GM12878 (cell line): ENCODE data around the gene TFB1M. TPM values are rescaled to one million over a fixed set of nuclear protein-coding genes. Genes with fewer than 3 reads are reported as not detected.

Experiments used
- ATAC-seq: fragments of 200-7000 bp; cut with Tn5 transposase; 3 replicates; pipeline ENCODE4 v1.9.1; 2020; ENCODE audit warnings: mild to moderate bottlenecking, moderate library complexity
- BruUV-seq: library from RNA; stranded (reverse); fragments of 400-500 nt; replicated peaks from 2 replicates; lab custom pipeline; 2021; lab: Mats Ljungman, UMichigan
- CTCF ChIA-PET: fragments of 300-600 bp; sonication (Branson Sonifier 250); formaldehyde crosslinking; extraction: SDS; loops from one replicate; lab custom pipeline; 2021; ENCODE audit warnings: inconsistent platforms; lab: Yijun Ruan, JAX
- POLR2A ChIA-PET: fragments of 350-600 bp; formaldehyde crosslinking; extraction: SDS; loops from one replicate; lab custom pipeline; 2021; ENCODE audit warnings: inconsistent platforms; lab: Charles Lee
- RAD21 ChIA-PET: fragments of 300-600 bp; sonication (Branson Sonifier 250); formaldehyde crosslinking; loops from one replicate; lab custom pipeline; 2023; ENCODE audit warnings: antibody characterized with exemption; ENCODE audit not compliant: unreplicated experiment; lab: Charles Lee
- SMC1A ChIA-PET: fragments of 300-600 bp; sonication (Branson Sonifier 250); formaldehyde crosslinking; loops from one replicate; lab custom pipeline; 2023; ENCODE audit not compliant: unreplicated experiment, uncharacterized antibody; lab: Charles Lee
- DNase-seq: peaks from one replicate; pipeline ENCODE4 v3.0.0-alpha.2; 2011; ENCODE audit warnings: low read depth, low spot score
- FAIRE-seq: peaks from 3 replicates; lab custom pipeline; 2011; peaks lifted over from hg19 to GRCh38; lab: Jason Lieb, UNC
- H2AFZ ChIP-seq: 2 replicates; pipeline ENCODE4 v1.6.0; 2011; ENCODE audit warnings: low read depth, low read length, control low read depth; ENCODE audit not compliant: control insufficient read depth
- H3K27ac ChIP-seq: 2 replicates; pipeline ENCODE4 v1.5.1; 2011; ENCODE audit warnings: control low read depth; ENCODE audit not compliant: control insufficient read depth, insufficient read depth
- H3K27me3 ChIP-seq, 2 experiments: replicated peaks in 1 of 2; 2 replicates each; pipeline versions ENCODE4 v1.6.0 to v1.6.1; 2011; ENCODE audit warnings: low read length in 1 of 2; ENCODE audit not compliant: control insufficient read depth in 2 of 2, insufficient read depth in 2 of 2
- H3K36me3 ChIP-seq, 2 experiments: 2 replicates each; pipeline ENCODE4 v1.5.1; 2011; ENCODE audit warnings: low read length in 1 of 2; ENCODE audit not compliant: control insufficient read depth in 2 of 2, insufficient read depth in 2 of 2
- H3K4me1 ChIP-seq: 2 replicates; pipeline ENCODE4 v1.6.1; 2011; ENCODE audit warnings: mild to moderate bottlenecking, low read length, moderate library complexity, mixed read lengths; ENCODE audit not compliant: control insufficient read depth, insufficient read depth
- H3K4me2 ChIP-seq: 2 replicates; pipeline ENCODE4 v1.6.0; 2011; ENCODE audit warnings: control low read depth; ENCODE audit not compliant: control insufficient read depth, insufficient read depth
- H3K4me3 ChIP-seq: fragments of 200-600 bp; sonication (generic); 2 replicates; pipeline ENCODE4 v1.5.1; 2016
- H3K79me2 ChIP-seq: 2 replicates; pipeline ENCODE4 v1.6.0; 2011; ENCODE audit warnings: low read length; ENCODE audit not compliant: control insufficient read depth, insufficient read depth
- H3K9ac ChIP-seq: 2 replicates; pipeline ENCODE4 v1.8.0; 2011; ENCODE audit warnings: low read length, control low read depth, mixed read lengths; ENCODE audit not compliant: control insufficient read depth, insufficient read depth
- H3K9me3 ChIP-seq: replicated peaks from 3 replicates; pipeline ENCODE4 v1.5.1; 2011; ENCODE audit warnings: mild to moderate bottlenecking, low read length; ENCODE audit not compliant: control insufficient read depth, insufficient read depth
- H4K20me1 ChIP-seq: 2 replicates; pipeline ENCODE4 v1.6.0; 2011; ENCODE audit not compliant: control insufficient read depth, insufficient read depth
- FOXM1 ChIP-seq: IDR thresholded peaks from 2 replicates; pipeline ENCODE4 v1.6.1; 2012; ENCODE audit warnings: low read depth, mild to moderate bottlenecking, inconsistent platforms, low read length, moderate library complexity
- IRF4 ChIP-seq: IDR thresholded peaks from 2 replicates; pipeline ENCODE4 v1.6.1; 2011; ENCODE audit warnings: low read depth, low read length
- MAX ChIP-seq: IDR thresholded peaks from 2 replicates; pipeline ENCODE4 v1.6.1; 2012; ENCODE audit warnings: low read depth, low read length, improper control_type of control experiment
- MEF2B ChIP-seq: fragments of 450-650 bp; IDR thresholded peaks from 2 replicates; pipeline ENCODE4 v1.6.1; 2018; ENCODE audit warnings: mild to moderate bottlenecking, moderate library complexity; ENCODE audit not compliant: partially characterized antibody, poor library complexity, severe bottlenecking
- MXI1 ChIP-seq: fragments of 150-350 bp; IDR thresholded peaks from 2 replicates; pipeline ENCODE4 v1.6.1; 2011; ENCODE audit warnings: low read depth, mild to moderate bottlenecking, inconsistent platforms, low read length, improper control_type of control experiment
- SIX5 ChIP-seq: IDR thresholded peaks from 2 replicates; pipeline ENCODE4 v1.6.1; 2011; ENCODE audit warnings: mild to moderate bottlenecking, low read depth, low read length, moderate library complexity; ENCODE audit not compliant: severe bottlenecking
- SMARCA5 ChIP-seq: fragments of 450-650 bp; IDR thresholded peaks from 2 replicates; pipeline ENCODE4 v1.6.1; 2017; ENCODE audit warnings: mild to moderate bottlenecking
- USF2 ChIP-seq: IDR thresholded peaks from 2 replicates; pipeline ENCODE4 v1.6.1; 2011; ENCODE audit warnings: low read depth, low read length, improper control_type of control experiment, borderline replicate concordance
- WGBS: methylation state at CpG from one replicate; pipeline ENCODE4 v1.1.6; 2016; ENCODE audit warnings: low lambda C conversion rate; ENCODE audit not compliant: insufficient replicate concordance, insufficient coverage; ENCODE audit errors: missing lambda C conversion rate; 5-methylcytosine and 5-hydroxymethylcytosine counted together
- in situ Hi-C: fragments of 300-500 bp; cut with MboI; formaldehyde crosslinking; loops from 9 replicates; pipeline ENCODE4 v1.14.3; 2018; ENCODE audit warnings: mixed read lengths
- intact Hi-C: fragments of 100-400 bp; cut with micrococcal nuclease; formaldehyde crosslinking; loops from one replicate; pipeline ENCODE4 v1.14.2; 2022; ENCODE audit not compliant: unreplicated experiment
- polyA plus RNA-seq, 11 experiments: library from polyadenylated mRNA; depleted of rRNA in 4 of 11; unstranded in 6 of 11; stranded (reverse) in 5 of 11; fragments of >200 nt; fragmentation: Nextera tagmentation in 4 of 11; fragmentation: Illumina TruSeq in 1 of 11; extraction: Ambion mirVana in 4 of 11; extraction: Trizol in 1 of 11; gene quantifications; 1 replicate in 1 of 11; 2 replicates in 10 of 11; pipeline versions ENCODE4 v1.2.1 to v1.2.3, GENCODE V29; 2011 to 2016; ENCODE audit warnings: inconsistent platforms in 2 of 11, missing spikeins in 2 of 11, low read depth in 1 of 11
- total RNA-seq, 4 experiments: library from RNA; depleted of rRNA in 3 of 4; stranded (reverse); fragments of >200 nt in 3 of 4; fragmentation: Illumina TruSeq in 1 of 4; extraction: Trizol in 1 of 4; gene quantifications; 2 replicates each; pipeline versions ENCODE4 v1.2.1 to v1.2.3, GENCODE V29; 2013 to 2021

The TFB1M gene
- total and polyA plus RNA-seq, 10 of the 15 experiments (the other 5 are each of a cell fraction or from before 2014, with no cell fraction given), result 29.9 to 117 (median 41.3) TPM

DNA sequence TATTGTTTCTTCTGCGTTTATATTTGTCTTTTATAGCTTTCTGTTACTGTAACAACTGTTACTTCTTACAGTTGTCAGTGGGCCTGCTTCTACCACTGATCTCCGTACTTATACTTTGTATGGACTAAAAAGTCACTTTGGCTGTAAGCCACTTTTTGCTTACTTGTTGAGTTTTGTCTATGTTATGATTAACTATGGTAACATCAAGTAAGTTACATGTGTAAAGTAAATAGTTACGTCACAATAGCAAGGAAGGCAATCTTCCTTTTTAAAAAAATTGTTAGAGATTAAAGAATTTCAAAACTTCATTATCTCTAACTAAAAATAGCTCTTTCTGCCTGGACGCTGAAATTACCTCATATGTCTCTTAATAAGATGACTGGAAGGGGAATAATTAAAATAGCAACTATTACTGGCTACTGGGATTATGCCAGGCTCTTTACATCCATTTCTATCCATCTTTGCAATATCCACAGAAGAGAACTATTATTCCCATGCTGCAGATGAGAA, 10.9 kb downstream of the TFB1M start:
- in situ Hi-C loops, result no loop called here

More for the DNA sequence above, 10.9 kb downstream of the TFB1M start:
- Histone ChIP-seq H3K4me2 (no peak overlapping the region), H4K20me1 (no peaks in the 10 kb centered on the region), H3K27me3 (no peaks in the 10 kb centered on the region), H3K9ac (no peak overlapping the region), H2AFZ (no peak overlapping the region), H3K9me3 (no peaks in the 10 kb centered on the region; the same call in 2 of the 3 replicates), H3K79me2 (no peaks in the 10 kb centered on the region), H3K4me1 (no peaks in the 10 kb centered on the region), H3K36me3 (peaks cover 0 to 3% of the 10 kb centered on the region in 2 experiments; a peak in 3 of 4 replicates), H3K4me3 (no peak overlapping the region), H3K27ac (no peak overlapping the region)
- ChIA-PET POLR2A (no interaction called here), SMC1A (interaction anchor here (1.1 to 1.8 kb wide), 4 partner anchors 10 to 26 kb away, joined by 4 to 5 read pairs (median 4); no protein-coding TSS in a partner anchor), RAD21 (no interaction called here), CTCF (interaction anchor here (0.8 to 1.2 kb wide), 5 partner anchors 9 to 376 kb away, joined by 3 to 4 read pairs (median 4); no protein-coding TSS in a partner anchor)
- DNase-seq (no peak), ATAC-seq (no peak), FAIRE-seq (no peak)
- WGBS, result 97% methylated on average over 4 of the region's 4 CpGs
- no TSS peak for BruUV-seq
- intact Hi-C loops, result no loop called here
- TF ChIP-seq MEF2B (no peak), IRF4 (no peak), MAX (no peak), SMARCA5 (no peak), MXI1 (no peak), SIX5 (no peak), FOXM1 (no peak), USF2 (no peak)
